ENCODE measurements around the gene COMT. TPM values are rescaled to one million over a fixed set of nuclear protein-coding genes. Genes with fewer than 3 reads are reported as not detected.

COMT gene
- total and polyA plus RNA-seq, 9 of the 15 experiments (the other 6 are each of a cell fraction or from before 2014, with no cell fraction given) = 12.5 to 351 (median 155) TPM

GRCh38 chr22:19988331-19988808 lies 46.8 kb downstream of the COMT start (continued):
- 0 out of 4 replicates have a peak, but pooled peaks of 1 of the 2 experiments have one; percentile 26 for TF ChIP-seq MLX (CRISPR knock-in tag; conservative IDR thresholded peaks at IDR 0.05)
- no peak for TF ChIP-seq HINFP (tag; conservative IDR thresholded peaks at IDR 0.05; ENCODE audit: low read depth)
- no peak for TF ChIP-seq ELK1 (CRISPR knock-in tag; IDR thresholded peaks at IDR 0.05)
- no peak for TF ChIP-seq TFAP4 (CRISPR knock-in tag; IDR thresholded peaks at IDR 0.05; ENCODE audit: borderline replicate concordance)
- TF ChIP-seq BRF2 (IDR thresholded peaks at IDR 0.05; ENCODE audit: borderline replicate concordance, insufficient read depth, insufficient read length) = no peak
- TF ChIP-seq E2F4 (CRISPR knock-in tag; IDR thresholded peaks at IDR 0.05; ENCODE audit: low read depth) = no peak
- no peak for TF ChIP-seq ZNF445 (CRISPR knock-in tag; IDR thresholded peaks at IDR 0.05; ENCODE audit: low read depth)
- no peak for TF ChIP-seq ZNF518B (CRISPR knock-in tag; IDR thresholded peaks at IDR 0.05)
- no peak for TF ChIP-seq AFF1 (IDR thresholded peaks at IDR 0.05; ENCODE audit: low read depth in 1 of 2, partially characterized antibody in 2 of 2)
